GM21576 (cell line): ENCODE data around the gene DAPK2.

Experiments used
- ATAC-seq: cut with Tn5 transposase; IDR thresholded peaks from one replicate; pipeline ENCODE4 v1.9.1; 2021; ENCODE audit warnings: mild to moderate bottlenecking, moderate library complexity; ENCODE audit not compliant: unreplicated experiment

Gene DAPK2

DNA sequence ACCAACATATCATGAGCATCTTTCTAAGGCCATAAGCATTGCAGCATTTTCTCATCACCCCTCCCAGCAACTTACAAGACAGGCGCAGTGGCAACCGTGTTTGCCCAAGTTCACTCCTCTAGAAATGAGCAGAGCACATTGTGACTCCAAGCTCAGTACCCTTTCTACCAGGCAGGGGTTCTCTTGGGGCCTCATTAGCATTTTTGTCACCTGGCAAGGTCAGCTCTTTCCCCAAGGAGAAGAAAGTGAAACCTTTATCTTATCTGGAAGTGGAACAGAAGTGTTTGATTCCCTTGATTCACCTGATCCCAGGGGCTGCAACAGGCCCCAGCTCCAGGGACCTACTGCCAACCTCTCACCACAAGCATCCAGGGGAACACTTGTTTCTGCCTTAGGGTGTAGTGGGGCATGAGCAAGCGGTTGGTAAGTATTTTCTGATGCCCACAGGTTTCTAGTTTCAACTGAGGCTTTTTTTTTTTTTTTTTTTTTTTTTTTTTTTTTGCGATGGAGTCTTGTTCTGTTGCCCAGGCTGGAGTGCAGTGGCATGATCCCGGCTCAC lies 168.5 kb downstream of the DAPK2 start:
- ATAC-seq = no peak

DNA sequence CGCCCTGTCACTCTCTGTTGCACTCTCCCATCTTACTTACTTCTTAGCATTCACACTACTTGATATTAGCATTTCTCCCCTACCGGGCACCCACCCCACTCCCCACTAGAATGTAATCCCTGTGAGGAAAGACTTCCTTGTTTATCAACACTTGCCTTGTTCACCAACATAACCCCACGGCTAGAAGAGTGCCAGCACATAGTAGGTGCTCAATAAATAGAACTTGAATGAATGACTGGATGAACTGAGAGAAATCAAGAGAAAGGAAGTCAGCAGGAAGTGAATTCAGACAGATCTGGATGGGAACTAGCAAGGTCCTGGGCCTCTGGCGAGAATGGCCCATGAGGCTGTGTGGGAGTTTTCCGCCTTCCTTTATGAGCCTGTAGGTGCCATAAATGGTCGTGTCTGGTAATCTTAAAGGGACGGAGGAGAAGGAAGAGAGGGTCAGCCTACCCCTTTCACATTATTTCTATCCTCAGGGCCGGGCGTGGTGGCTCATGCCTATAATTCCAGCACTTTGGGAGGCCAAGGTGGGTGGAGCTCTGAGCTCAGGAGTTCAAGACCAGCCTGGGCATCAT lies 170.1 kb downstream of the DAPK2 start:
- ATAC-seq = no peak

DNA sequence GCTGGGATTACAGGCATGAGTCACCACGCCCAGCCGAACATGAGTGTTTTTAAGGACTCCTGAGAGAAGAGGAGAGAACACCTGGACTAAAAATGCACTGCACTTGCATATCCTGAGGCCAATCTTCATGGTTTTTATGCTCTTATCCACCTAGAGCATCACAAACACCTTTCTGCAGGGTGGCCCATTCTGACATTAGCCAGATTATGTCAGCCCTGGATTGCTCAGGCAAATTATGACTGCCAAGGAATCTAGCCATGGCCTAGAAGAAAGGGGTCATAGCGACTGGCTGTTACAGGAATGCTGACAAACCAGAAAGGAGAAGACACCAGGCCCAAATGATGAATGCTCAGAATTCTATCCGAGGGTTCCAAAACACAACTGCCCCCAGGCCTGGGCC lies 171.7 kb downstream of the DAPK2 start:
- ATAC-seq = no peak

DNA sequence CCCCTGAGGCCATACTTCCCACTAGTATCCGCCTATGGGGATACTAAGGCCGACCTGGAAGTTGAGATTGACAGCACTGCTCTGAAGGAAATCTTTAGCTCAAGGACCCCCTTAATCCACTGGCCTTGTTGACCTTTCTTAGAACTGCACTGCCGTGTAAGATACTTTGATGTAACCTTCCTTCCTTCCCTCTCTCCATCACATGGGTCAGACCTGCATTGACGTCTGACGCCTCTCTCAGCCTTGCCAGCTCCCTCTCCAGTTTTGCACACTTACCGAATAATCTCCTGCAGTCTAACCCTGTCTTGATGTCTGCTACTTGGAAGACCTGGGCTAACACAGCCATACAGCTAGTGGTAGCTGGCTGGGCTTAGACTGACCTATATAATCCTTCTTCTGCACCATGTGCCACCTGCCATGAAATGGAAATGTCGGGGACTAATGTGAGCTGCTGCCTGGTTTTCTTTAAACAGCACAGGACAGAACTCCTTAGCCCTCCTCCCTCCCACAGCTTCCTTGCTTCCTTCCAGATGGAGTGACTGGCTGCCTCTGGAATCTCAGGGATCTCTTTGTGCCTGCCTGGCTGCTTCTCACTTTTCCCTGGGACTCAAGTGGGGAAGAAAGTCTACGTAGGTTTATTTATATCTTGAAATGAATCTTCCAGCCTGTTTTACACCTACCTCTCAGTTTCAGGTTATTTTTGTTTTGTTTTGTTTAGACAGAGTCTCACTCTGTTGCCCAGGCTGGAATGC lies 173.3 kb downstream of the DAPK2 start:
- no peak for ATAC-seq

DNA sequence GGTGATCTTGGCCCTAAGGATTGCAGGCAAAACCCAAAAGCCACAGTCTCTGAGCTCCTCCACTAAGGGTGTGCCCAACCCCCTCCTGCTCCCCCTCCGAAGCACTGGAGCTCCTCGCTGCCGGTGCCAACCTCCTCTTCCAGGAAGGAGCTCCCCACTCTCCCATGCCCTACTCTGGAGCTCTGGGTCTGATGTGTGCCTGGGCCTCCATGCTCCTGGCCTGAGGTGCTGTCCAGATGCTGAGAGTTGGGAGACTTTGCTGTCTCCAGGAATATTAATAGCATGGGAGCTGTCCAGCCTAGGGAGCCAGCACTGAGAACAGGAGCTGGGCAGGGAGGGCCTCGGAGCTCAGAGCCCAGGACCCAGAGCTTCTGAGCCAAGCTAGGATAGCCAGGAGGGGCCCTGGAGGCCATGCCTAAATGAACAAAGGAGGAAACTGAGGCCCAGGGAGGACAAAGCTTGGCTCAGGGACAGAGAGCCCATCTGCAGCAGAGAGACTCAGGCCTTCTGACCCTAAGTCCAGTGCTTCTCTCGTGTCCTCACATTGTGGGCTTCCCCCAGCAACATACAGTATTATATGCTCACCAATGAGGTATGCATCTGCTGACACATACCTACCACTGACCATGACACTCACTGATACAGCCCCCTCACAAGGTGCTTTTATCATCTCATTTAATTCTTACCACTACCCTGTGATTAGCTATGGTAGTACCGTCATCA lies 175.6 kb downstream of the DAPK2 start:
- ATAC-seq = no peak

DNA sequence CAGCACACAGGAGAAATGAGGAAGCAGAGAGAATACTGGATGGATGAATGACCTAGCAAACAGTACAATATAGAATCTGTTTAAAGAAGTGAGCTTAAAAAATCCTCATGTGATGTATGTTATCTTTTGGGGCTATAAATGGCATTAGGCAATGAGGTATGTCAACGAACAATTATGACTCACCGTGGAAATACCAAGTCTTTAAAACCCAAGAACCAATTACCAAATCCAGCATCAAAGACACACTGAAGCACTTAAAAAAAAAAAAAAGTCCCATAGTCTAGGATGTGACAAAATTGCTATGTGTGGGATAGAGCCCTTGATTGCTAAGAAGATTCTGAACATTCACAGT lies 176.3 kb downstream of the DAPK2 start:
- ATAC-seq = no peak

DNA sequence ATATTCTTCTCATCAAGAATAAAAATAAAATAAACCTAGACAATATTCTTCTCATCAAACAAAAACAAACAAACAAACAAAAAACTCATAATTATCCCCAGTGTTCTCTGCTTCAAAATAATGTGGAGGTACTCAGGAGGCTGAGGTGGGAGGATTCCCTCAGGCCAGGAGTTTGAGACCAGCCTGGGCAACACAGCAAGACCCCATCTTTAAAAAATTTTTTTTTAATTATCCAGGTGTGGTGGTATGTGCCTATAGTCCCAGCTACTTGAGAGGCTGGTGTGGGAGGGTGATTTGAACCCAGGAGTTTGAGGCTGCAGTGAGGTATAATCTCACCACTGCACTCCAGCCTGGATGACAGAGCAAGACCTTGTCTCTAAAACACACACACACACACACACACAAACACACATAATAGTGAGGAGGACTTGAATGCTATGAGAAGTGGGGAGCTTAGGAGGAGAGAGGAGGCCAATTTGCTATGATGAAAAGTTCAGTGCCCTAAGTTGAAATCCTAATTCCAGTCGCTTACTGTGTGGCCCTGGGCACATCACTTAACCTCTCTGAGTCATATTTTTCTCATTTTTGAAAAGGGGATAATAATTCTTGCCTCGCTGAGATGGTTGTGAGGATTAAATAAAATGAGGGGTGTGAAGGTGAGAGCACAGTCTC lies 176.8 kb downstream of the DAPK2 start:
- ATAC-seq = no peak

DNA sequence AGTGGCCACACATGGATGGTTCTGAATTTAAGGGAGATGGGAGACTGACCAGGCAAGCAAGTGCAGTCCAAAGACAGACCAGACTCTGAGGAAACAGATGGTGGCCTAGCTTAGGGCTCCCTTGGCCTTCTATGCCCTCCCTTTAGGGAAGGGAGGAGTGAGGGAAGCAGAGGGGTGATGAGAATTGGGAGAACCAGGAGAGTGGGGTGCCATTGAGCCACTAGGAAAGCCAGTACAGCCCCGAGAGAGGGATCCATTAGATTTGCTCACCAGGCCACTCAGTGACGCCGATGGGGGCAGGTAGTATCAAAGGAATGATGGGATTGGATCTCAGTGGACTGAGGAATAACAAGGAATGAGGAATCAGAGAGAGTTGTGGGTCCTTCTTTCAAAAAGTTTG lies 182.1 kb downstream of the DAPK2 start:
- no peak for ATAC-seq

DNA sequence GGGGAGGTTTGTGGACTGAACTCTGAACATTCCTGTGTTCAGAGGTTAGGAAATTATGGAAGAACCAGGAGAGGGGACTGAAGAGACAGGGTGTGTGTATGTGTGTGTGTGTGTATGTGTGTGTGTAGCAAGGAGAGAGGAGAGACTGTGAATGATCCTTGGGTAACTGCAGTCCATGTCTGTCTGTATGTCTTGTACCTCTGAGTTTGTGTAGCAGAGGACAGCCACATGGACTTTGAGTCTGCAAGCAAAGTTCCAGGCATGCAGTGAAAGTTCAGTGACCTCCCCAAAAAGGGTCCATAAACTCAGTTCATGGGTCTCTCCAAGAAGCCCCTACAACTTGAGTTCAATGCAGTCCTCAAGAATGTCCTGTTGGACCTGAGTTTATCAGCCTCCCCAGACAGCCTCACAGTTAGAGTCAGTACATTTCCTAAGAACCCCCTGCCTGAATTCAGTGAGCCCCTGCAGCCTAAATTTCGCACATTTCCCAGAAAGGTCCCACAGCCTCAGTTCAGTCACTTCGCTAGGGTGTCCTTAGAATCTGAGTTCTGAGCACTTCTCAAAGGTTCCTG lies 184.3 kb downstream of the DAPK2 start:
- no peak for ATAC-seq

DNA sequence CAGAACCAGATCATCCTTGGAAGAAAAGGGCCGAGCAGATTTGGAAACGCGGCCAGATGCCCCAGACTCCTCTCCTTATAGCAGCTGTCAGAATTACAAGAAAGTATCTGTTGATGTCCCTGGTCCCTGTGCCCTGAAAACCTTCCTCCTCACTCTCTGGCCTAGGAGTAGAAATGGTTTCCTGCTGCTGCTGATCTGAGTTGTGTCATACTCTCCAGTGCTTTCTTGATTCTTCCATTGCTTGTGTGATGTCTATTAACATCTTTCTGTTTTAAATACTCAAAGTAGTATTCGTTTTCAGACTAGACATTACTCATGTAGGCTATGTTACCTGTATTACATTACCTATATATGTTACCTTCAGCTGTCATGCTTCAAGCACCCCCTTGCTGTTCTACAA lies 185.7 kb downstream of the DAPK2 start:
- no peak for ATAC-seq

DNA sequence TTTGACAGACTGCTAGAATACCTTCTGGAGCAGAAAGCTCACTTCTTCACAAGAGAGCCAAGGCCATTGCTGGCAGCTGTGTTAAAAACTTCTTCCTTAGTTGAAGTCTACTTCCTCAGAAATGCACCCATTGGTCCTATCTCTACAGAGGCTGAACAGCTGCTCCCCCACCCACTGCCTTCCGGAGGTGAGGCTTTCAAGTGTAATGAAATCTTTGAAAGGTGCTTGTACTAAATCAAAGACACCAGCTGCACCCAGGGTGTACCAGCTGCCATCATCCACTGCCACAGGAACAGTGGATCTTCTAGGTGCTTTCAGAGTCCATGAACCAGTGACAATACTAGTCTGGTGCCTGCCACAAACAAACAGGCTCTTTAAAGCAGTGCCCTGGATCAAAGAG lies 186.1 kb downstream of the DAPK2 start:
- no peak for ATAC-seq

DNA sequence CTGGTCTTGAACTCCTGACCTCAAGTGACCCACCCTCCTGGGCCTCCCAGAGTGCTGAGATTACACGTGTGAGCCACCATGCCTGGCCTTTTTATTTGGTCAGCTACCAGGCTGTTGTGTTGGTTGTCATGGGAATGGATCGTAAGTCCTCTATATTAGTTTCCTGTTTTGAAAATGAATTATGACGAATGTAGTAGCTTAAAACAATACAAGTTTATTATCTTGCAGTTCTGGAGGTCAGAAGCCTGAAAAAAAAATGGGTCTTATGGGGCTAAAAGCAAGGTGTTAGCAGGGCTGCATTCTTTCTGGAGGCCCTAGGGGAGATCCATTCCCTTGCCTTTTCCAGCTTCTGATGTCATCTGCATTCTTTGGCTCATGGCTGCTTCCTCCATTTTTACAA lies 187.4 kb downstream of the DAPK2 start:
- no peak for ATAC-seq

DNA sequence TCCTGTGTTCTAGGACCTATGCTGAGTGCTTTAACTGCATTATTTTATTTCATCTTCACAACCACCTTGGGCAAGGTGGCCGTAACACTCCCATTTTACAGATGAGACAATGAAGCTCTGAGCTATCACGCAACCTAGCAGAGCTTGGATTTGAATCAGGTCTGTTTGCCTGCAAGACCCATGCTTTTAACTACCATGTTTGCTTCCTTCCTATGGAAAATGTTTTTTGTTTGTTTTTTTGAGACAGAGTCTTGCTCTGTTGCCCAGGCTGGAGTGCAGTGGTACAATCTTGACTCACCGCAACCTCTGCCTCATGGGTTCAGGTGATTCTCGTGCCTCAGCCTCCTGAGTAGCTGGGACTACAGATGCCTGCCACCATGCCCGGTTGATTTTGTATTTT lies 187.8 kb downstream of the DAPK2 start:
- no peak for ATAC-seq

DNA sequence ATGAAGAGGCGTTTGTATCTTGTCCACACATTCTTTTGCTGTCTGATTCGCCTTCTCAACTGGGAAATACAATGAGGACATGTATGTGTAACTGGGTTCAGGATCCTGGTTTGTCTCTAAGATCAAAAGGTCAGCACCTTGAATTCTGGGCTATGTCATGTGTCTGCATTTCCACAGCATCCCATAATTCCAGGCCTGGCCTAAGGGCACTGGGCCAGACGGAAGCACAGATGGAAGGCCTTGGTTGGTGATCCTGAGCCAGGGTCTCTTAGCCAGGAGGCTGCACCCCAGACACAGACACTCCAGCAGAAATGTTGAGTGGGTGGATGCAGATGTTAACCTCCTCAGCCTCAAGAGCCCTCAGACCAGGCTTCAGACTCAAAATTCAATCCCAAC lies 188.8 kb downstream of the DAPK2 start:
- no peak for ATAC-seq
